HT1080 (cell line): ENCODE measurements around the gene SNRNP25. TPM values are rescaled to one million over a fixed set of nuclear protein-coding genes. Genes with fewer than 3 reads are reported as not detected.
"Not testable (repeated sequence)": the region's sequence is repeated elsewhere in the genome, so short reads cannot be mapped to it uniquely, and the experiment has no call there.

ENCODE experiments used
- DNase-seq: peaks from one replicate; pipeline ENCODE4 v3.0.0-alpha.2; 2015; ENCODE audit warnings: low read depth
- total RNA-seq: library from RNA; depleted of rRNA; stranded (reverse); fragments of >200 nt; shearing (Covaris generic); gene quantifications from 2 replicates; pipeline ENCODE4 v1.2.3, GENCODE V29; 2014

SNRNP25 gene
- total RNA-seq, 1 experiment from 2014 or later, result 35.6 TPM

GRCh38 chr16:41439-42068, 12.1 kb upstream of the SNRNP25 start:
- DNase-seq, result no peak

GRCh38 chr16:42069-42457, 11.6 kb upstream of the SNRNP25 start:
- no peak for DNase-seq

DNA sequence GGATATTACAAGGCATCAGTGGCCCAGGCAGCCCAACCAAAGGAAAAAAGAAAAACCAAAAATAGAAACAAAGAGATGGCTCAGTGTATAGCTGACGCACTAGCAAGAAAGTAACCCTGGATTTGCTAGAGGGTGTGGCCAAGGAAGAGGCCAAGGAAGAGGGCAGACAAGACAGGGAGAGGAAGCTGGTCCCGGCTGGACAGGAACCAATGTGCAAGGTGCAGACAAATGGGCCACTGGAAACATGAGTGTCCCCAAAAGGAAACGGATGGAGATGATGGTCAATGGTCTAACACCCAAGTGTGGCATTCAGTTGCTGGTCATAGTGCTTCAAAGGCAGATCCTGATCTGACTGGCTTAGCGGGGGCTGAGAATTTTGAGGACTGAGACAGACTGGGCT, 10.9 kb upstream of the SNRNP25 start:
- DNase-seq, result no peak

GRCh38 chr16:43294-43693, 10.3 kb upstream of the SNRNP25 start:
- no peak for DNase-seq

- no peak for DNase-seq
These were observed 9.0 kb upstream of the SNRNP25 start for GRCh38 chr16:44655-45054.

GRCh38 chr16:45454-45853, 8.2 kb upstream of the SNRNP25 start:
- DNase-seq, result no peak

DNA sequence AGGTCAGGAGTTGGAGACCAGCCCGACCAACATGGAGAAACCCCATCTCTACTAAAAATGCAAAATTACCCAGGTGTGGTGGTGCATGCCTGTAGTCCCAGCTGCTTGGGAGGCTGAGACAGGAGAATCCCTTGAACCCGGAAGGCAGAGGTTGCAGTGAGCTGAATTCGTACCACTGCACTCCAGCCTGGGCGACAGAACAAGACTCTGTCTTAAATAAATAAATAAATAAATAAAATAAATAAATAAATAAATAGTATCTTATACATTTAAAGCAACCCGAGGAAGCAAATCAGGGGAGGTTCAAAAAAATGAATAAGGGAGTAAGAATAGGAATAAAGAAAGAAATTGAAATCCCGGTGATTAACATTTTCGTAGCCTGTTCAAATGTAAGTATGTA, 7.1 kb upstream of the SNRNP25 start:
- DNase-seq, result not testable (repeated sequence)

DNA sequence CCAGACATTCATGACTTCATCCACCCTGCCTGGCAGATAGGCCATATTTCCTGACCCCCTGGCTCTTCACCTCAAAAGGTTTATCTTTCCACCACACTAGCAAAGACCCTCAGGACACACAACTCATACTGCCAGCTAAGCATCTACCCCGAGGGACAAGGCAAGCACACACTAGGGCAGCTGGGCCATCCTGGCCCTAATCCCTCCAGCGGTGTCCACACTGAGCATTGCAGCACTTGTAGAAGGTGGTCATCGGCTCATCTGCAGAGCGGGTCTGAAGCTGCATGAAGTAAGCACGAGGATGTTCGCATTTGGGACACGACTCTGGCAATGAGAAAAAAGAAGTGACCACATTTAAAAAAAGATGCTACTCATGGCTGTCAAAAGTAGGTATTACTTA, 6.4 kb upstream of the SNRNP25 start:
- no peak for DNase-seq

GRCh38 chr16:50769-51591, 2.6 kb upstream of the SNRNP25 start:
- no peak for DNase-seq

- no peak for DNase-seq
These were observed 581 bp downstream of the SNRNP25 start for GRCh38 chr16:54237-54581.

- no peak for DNase-seq
These were observed 2.0 kb downstream of the SNRNP25 start for GRCh38 chr16:55571-56136.

- DNase-seq, result no peak
These were observed 2.8 kb downstream of the SNRNP25 start for GRCh38 chr16:56231-56927.

DNA sequence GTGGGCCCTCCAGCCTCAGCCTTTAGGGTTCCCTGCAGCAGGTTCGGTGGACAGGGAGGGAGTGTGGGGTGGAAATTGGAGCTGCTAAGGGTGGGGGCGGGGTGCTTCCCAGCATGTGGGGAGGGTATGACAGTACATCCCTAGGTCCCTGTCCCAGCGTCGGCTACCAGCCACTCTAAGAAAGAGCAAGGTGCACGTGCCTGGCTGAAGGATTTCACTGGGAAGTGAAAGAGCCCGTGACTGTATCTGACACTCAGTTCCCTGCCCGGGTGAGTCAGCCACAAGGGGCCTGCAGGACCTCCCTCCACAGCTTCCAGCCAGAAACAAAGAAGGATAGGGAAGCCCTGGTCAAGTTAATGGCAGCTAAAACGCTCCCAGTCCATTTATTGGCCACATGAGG, 4.1 kb downstream of the SNRNP25 start:
- no peak for DNase-seq

GRCh38 chr16:58491-59439, 5.1 kb downstream of the SNRNP25 start:
- DNase-seq, result no peak

GRCh38 chr16:59440-60059, 5.9 kb downstream of the SNRNP25 start:
- DNase-seq, result no peak

- DNase-seq, result no peak
These were observed 6.5 kb downstream of the SNRNP25 start for GRCh38 chr16:60166-60565.

DNA sequence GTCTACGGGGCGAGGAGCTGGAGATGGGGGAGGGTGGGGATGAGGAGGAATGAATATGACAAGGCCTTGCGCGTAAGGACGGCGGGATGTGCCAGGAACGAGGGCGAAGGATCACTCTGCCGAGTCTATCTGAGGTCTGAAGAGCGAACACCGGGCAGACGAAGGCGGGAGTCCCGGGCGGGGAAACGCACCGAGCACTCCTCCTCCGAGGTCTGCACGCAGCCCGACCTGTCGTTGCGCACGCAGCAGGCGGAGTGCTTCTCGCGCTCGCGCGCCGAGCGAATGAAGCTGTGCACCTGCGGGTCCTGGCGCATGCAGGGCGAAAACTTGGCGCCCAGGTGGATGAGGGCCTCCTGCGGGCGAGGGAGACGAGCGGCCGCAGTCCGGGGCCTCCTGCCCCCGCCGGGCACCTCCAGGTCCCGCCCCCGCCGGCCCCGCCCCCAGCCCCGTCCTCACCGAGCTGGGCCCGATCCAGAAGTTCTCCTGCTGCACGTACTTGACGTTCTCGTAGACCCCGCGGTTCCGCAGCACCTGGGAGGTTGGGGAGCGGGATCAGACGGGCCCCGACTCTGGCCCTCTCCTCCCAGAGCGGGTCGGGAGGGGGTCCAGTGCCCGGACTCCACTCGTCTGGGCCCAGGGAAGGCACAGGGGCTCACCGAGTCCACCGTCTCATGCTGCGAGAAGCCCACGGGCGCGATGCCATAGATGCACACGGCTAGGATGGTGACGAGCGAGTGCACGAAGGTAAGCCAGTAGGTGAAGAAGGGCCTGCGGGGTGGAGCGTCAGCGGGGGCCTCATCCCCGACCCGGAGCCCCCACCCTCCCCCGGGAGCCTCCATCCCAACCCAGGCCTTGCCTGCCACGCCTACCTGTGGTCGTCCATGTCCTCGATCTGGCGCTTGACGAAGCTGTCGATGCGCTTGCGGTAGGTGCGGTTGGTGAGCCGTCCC, 7.6 kb downstream of the SNRNP25 start:
- DNase-seq, result no peak

- DNase-seq, result no peak
These were observed 8.3 kb downstream of the SNRNP25 start for GRCh38 chr16:61879-62281.

GRCh38 chr16:62283-62967, 8.8 kb downstream of the SNRNP25 start:
- no peak for DNase-seq
